ENCODE results near the gene RABAC1. TPM values are rescaled to one million over a fixed set of nuclear protein-coding genes. Genes with fewer than 3 reads are reported as not detected.
"Not testable (repeated sequence)": the region's sequence is repeated elsewhere in the genome, so short reads cannot be mapped to it uniquely, and the experiment has no call there.

RABAC1 gene
- total and polyA plus RNA-seq, 7 donors = 48.9 to 131 (median 65.3) TPM

GRCh38 chr19:41993612-41994483 lies 34.7 kb upstream of the RABAC1 start, which contains the start of gene ATP1A3:
ATP1A3 (minus strand) TSS chr19:41994230; CDS start chr19:41994076, 154 bp downstream.
- WGBS, 3 donors = 1% methylated on average over 42 to 84 of the region's 84 CpGs

GRCh38 chr19:41991925-41992569 lies 32.9 kb upstream of the RABAC1 start:
- 40 to 51% (median 44%) methylated on average over 7 to 11 of the region's 11 CpGs for WGBS, 3 donors
- H3K4me1 ChIP-seq; ATAC-seq; H3K36me3 ChIP-seq (ENCODE audit: insufficient read depth in 1 of 2, low read depth in 1 of 2); intact Hi-C loops (cut with DNase I); H3K4me3 ChIP-seq; H3K27ac ChIP-seq; DNase-seq; H3K9me3 ChIP-seq: not testable (repeated sequence)
- H3K27me3 ChIP-seq (ENCODE audit: insufficient read depth in 3 of 3, low read length in 2 of 3) = peaks cover 0 to 61% (median 23%) of the 10 kb centered on the region in 3 donors

More at GRCh38 chr19:41993612-41994483, 34.7 kb upstream of the RABAC1 start, which contains the start of gene ATP1A3:
- DNase-seq = peak in 1 of 2 donors; percentile 46
- no peaks in the 10 kb centered on the region for H3K4me1 ChIP-seq
- no peak within 1 kb of the TSS for H3K27ac ChIP-seq
- ATAC-seq = peak; percentile 77 to 96 (median 91)
- intact Hi-C loops (cut with DNase I) = no loop called here
- TF ChIP-seq CTCF (IDR thresholded peaks at IDR 0.05) = no peak
- H3K27me3 ChIP-seq (ENCODE audit: insufficient read depth in 3 of 3, low read length in 2 of 3) = peaks cover 0 to 77% (median 32%) of the 10 kb centered on the region in 3 donors
- H3K36me3 ChIP-seq (ENCODE audit: insufficient read depth in 1 of 2, low read depth in 1 of 2) = no peaks in the 10 kb centered on the region
- no peaks in the 10 kb centered on the region for H3K9me3 ChIP-seq
- peak within 1 kb of the TSS; percentile 63 for H3K4me3 ChIP-seq

GRCh38 chr19:41991025-41991424 lies 31.9 kb upstream of the RABAC1 start:
- Histone ChIP-seq H3K27ac (no peak overlapping the region), H3K27me3 (ENCODE audit: insufficient read depth in 3 of 3, low read length in 2 of 3) (peaks cover 0 to 51% (median 22%) of the 10 kb centered on the region in 3 donors), H3K36me3 (ENCODE audit: insufficient read depth in 1 of 2, low read depth in 1 of 2) (no peaks in the 10 kb centered on the region), H3K9me3 (no peaks in the 10 kb centered on the region), H3K4me3 (no peak overlapping the region), H3K4me1 (no peaks in the 10 kb centered on the region)
- 23 to 37% (median 27%) methylated on average over 14 to 15 of the region's 15 CpGs for WGBS, 3 donors
- ATAC-seq (no peak), DNase-seq (no peak)
- intact Hi-C loops (cut with DNase I) = no loop called here
- TF ChIP-seq CTCF (IDR thresholded peaks at IDR 0.05) = no peak

GRCh38 chr19:41990615-41991014 lies 31.5 kb upstream of the RABAC1 start:
- no peak overlapping the region for H3K27ac ChIP-seq
- intact Hi-C loops (cut with DNase I) = no loop called here
- TF ChIP-seq CTCF (IDR thresholded peaks at IDR 0.05) = no peak

GRCh38 chr19:41990028-41990427 lies 30.9 kb upstream of the RABAC1 start:
- DNase-seq (no peak), ATAC-seq (no peak)
- H3K4me3 ChIP-seq = no peak overlapping the region
- WGBS, 3 donors = 73 to 89% (median 79%) methylated on average over 4 of the region's 4 CpGs
- no peaks in the 10 kb centered on the region for H3K4me1 ChIP-seq
- no peaks in the 10 kb centered on the region for H3K36me3 ChIP-seq (ENCODE audit: insufficient read depth in 1 of 2, low read depth in 1 of 2)
- H3K9me3 ChIP-seq = no peaks in the 10 kb centered on the region
- no peak overlapping the region for H3K27ac ChIP-seq
- intact Hi-C loops (cut with DNase I) = no loop called here
- peaks cover 0 to 41% (median 16%) of the 10 kb centered on the region in 3 donors for H3K27me3 ChIP-seq (ENCODE audit: insufficient read depth in 3 of 3, low read length in 2 of 3)
- no peak for TF ChIP-seq CTCF (IDR thresholded peaks at IDR 0.05)

More at GRCh38 chr19:41990615-41991014, 31.5 kb upstream of the RABAC1 start:
- Histone ChIP-seq H3K9me3 (no peaks in the 10 kb centered on the region), H3K4me1 (no peaks in the 10 kb centered on the region), H3K4me3 (no peak overlapping the region), H3K36me3 (ENCODE audit: insufficient read depth in 1 of 2, low read depth in 1 of 2) (no peaks in the 10 kb centered on the region), H3K27me3 (ENCODE audit: insufficient read depth in 3 of 3, low read length in 2 of 3) (peaks cover 0 to 47% (median 20%) of the 10 kb centered on the region in 3 donors)
- WGBS, 3 donors = 63 to 69% (median 67%) methylated on average over 2 of the region's 2 CpGs
- no peak for ATAC-seq
- DNase-seq = no peak

Measured in psoas muscle (tissue), 8 donors.